ENCODE measurements around the gene HOXA7.

HOXA7 gene

DNA sequence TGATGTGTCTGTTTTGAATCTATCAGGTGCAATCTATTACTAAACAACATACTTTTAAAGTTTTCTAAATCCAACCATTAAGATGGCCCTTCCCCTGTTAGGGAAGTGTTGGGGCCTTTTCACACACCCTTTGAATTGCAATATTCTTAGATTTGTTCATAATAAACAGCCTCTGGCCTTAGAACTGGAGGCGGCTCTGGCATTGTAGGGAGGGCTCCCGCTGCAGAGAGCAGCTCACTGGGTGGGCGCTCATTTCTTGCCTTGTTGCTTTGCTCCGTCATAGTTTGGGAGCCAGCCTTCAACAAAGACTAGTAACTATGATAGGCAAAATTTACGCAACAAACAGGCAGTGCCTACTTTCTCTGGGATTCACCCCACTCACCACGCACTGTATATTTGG is 21.9 kb upstream of the HOXA7 start:
- CTCF ChIA-PET = interaction anchor here (1.3 to 3.7 kb wide), 6 partner anchors 8 to 17 kb away, joined by 3 to 15 read pairs (median 8); no protein-coding TSS in a partner anchor
- peak overlapping the region; percentile 76 for H3K4me3 ChIP-seq (ENCODE audit: low read depth, low read length)
- peak overlapping the region; percentile 99 for H3K27ac ChIP-seq (ENCODE audit: extremely low read depth, low read depth, low read length)
- H3K9me3 ChIP-seq (ENCODE audit: control insufficient read depth, insufficient read depth, low read depth, low read length) = no peaks in the 10 kb centered on the region
- TF ChIP-seq IKZF3 (tag by site-specific recombination; IDR thresholded peaks at IDR 0.05) (0 out of 2 replicates have a peak, but pooled peaks have one; percentile 25), ZNF341 (tag by site-specific recombination; IDR thresholded peaks at IDR 0.05; ENCODE audit: low read depth) (peak; percentile 40; the same call in 1 of the 2 replicates), ZBTB6 (tag by site-specific recombination; IDR thresholded peaks at IDR 0.05) (peak; percentile 76), ZNF785 (tag by site-specific recombination; IDR thresholded peaks at IDR 0.05) (no peak), ZNF629 (tag by site-specific recombination; IDR thresholded peaks at IDR 0.05) (peak; percentile 29), ZNF626 (tag by site-specific recombination; IDR thresholded peaks at IDR 0.05) (no peak), SCRT2 (tag by site-specific recombination; IDR thresholded peaks at IDR 0.05) (peak; percentile 62)
- peaks cover 0 to 10% of the 10 kb centered on the region in 2 experiments; a peak in 2 of 3 replicates for H3K36me3 ChIP-seq (ENCODE audit: control insufficient read depth in 2 of 2, insufficient read depth in 1 of 2, low read length in 2 of 2)
- H3K4me1 ChIP-seq (ENCODE audit: control insufficient read depth, insufficient read depth, low read length) = peaks cover 37% of the 10 kb centered on the region
- POLR2A ChIA-PET = interaction anchor here (1.7 to 11.2 kb wide), 7 partner anchors 7 to 68 kb away, joined by 4 to 237 read pairs (median 11); partner anchors contain the start of genes HOXA11 and HOXA9

GRCh38 chr7:27177795-27178320 is 21.4 kb upstream of the HOXA7 start:
- Histone ChIP-seq H3K9me3 (ENCODE audit: control insufficient read depth, insufficient read depth, low read depth, low read length) (no peaks in the 10 kb centered on the region), H3K27ac (ENCODE audit: extremely low read depth, low read depth, low read length) (peak overlapping the region; percentile 99), H3K36me3 (ENCODE audit: control insufficient read depth in 2 of 2, insufficient read depth in 1 of 2, low read length in 2 of 2) (peaks cover 0 to 10% of the 10 kb centered on the region in 2 experiments; a peak in 2 of 3 replicates), H3K4me1 (ENCODE audit: control insufficient read depth, insufficient read depth, low read length) (peaks cover 35% of the 10 kb centered on the region), H3K4me3 (ENCODE audit: low read depth, low read length) (peak overlapping the region; percentile 76)
- no peak for TF ChIP-seq SETDB1 (IDR thresholded peaks at IDR 0.05; ENCODE audit: insufficient read length, low read length)
- TF ChIP-seq GLI2 (tag by site-specific recombination; IDR thresholded peaks at IDR 0.05; ENCODE audit: borderline replicate concordance, low read depth) = no peak
- TF ChIP-seq ZNF280D (tag by site-specific recombination; IDR thresholded peaks at IDR 0.05) = no peak
- TF ChIP-seq PRDM4 (tag by site-specific recombination; IDR thresholded peaks at IDR 0.05) = 0 out of 2 replicates have a peak, but pooled peaks have one; percentile 2
- peak; percentile 68 for TF ChIP-seq ZBTB8A (tag by site-specific recombination; IDR thresholded peaks at IDR 0.05)
- TF ChIP-seq ZBTB17 (tag by site-specific recombination; IDR thresholded peaks at IDR 0.05) = peak; percentile 35; the same call in 1 of the 2 replicates
- peak; percentile 34 for TF ChIP-seq PRDM6 (tag by site-specific recombination; IDR thresholded peaks at IDR 0.05)
- TF ChIP-seq, protein P1, sequence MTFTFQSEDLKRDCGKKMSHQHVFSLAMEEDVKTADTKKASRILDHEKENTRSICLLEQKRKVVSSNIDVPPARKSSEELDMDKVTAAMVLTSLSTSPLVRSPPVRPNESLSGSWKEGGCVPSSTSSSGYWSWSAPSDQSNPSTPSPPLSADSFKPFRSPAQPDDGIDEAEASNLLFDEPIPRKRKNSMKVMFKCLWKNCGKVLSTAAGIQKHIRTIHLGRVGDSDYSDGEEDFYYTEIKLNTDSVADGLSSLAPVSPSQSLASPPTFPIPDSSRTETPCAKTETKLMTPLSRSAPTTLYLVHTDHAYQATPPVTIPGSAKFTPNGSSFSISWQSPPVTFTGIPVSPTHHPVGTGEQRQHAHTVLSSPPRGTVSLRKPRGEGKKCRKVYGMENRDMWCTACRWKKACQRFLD (tag by site-specific recombination; IDR thresholded peaks at IDR 0.05) = no peak
- 0 out of 2 replicates have a peak, but pooled peaks have one; percentile 31 for TF ChIP-seq ZXDB (tag by site-specific recombination; IDR thresholded peaks at IDR 0.05)
- TF ChIP-seq ZBTB7A (tag by site-specific recombination; IDR thresholded peaks at IDR 0.05; ENCODE audit: low read depth) = no peak
- TF ChIP-seq PRDM1 (tag by site-specific recombination; IDR thresholded peaks at IDR 0.05) = 0 out of 2 replicates have a peak, but pooled peaks have one; percentile 2
- no peak for TF ChIP-seq ZNF324 (tag by site-specific recombination; IDR thresholded peaks at IDR 0.05)
- POLR2A ChIA-PET = interaction anchor here (1.0 to 11.2 kb wide), 6 partner anchors 7 to 17 kb away, joined by 3 to 237 read pairs (median 14); partner anchors contain the start of genes HOXA11 and HOXA9
- CTCF ChIA-PET = interaction anchor here (1.3 to 3.7 kb wide), 4 partner anchors 9 to 17 kb away, joined by 3 to 10 read pairs (median 6); no protein-coding TSS in a partner anchor
